ENCODE data around the gene SYCN. TPM values are rescaled to one million over a fixed set of nuclear protein-coding genes. Genes with fewer than 3 reads are reported as not detected.
"Not testable (repeated sequence)": the region's sequence is repeated elsewhere in the genome, so short reads cannot be mapped to it uniquely, and the experiment has no call there.

Gene SYCN
- polyA plus RNA-seq, 1 donor, result not detected

- Histone ChIP-seq H3K36me3 (ENCODE audit: control insufficient read depth, insufficient read depth, low read length) (no peaks in the 10 kb centered on the region), H3K4me1 (ENCODE audit: control insufficient read depth, insufficient read depth, low read length) (no peaks in the 10 kb centered on the region), H3K9me3 (ENCODE audit: control insufficient read depth, low read depth, low read length) (no peaks in the 10 kb centered on the region), H3K27ac (ENCODE audit: low read length) (no peak overlapping the region), H3K27me3 (ENCODE audit: control insufficient read depth, insufficient read depth, low read length) (peaks cover 4% of the 10 kb centered on the region), H3K4me3 (ENCODE audit: low read length) (no peak overlapping the region)
- DNase-seq, result peak in 1 of 2 donors; percentile 22
- WGBS (ENCODE audit: insufficient coverage, low lambda C conversion rate), result 0% methylated on average over 1 of the region's 4 CpGs
Measured at GRCh38 chr19:39223703-39224279, 19.7 kb upstream of the SYCN start.

GRCh38 chr19:39219108-39219507, 15.0 kb upstream of the SYCN start:
- not testable (repeated sequence) for DNase-seq; H3K27me3 ChIP-seq (ENCODE audit: control insufficient read depth, insufficient read depth, low read length); H3K9me3 ChIP-seq (ENCODE audit: control insufficient read depth, low read depth, low read length); H3K27ac ChIP-seq (ENCODE audit: low read length); H3K4me3 ChIP-seq (ENCODE audit: low read length); H3K36me3 ChIP-seq (ENCODE audit: control insufficient read depth, insufficient read depth, low read length); H3K4me1 ChIP-seq (ENCODE audit: control insufficient read depth, insufficient read depth, low read length)
- WGBS (ENCODE audit: insufficient coverage, low lambda C conversion rate), result no CpG with 5 or more reads among the region's 10 CpGs

- Histone ChIP-seq H3K27ac (ENCODE audit: low read length) (no peak overlapping the region), H3K4me1 (ENCODE audit: control insufficient read depth, insufficient read depth, low read length) (no peaks in the 10 kb centered on the region), H3K36me3 (ENCODE audit: control insufficient read depth, insufficient read depth, low read length) (no peaks in the 10 kb centered on the region), H3K4me3 (ENCODE audit: low read length) (no peak overlapping the region), H3K27me3 (ENCODE audit: control insufficient read depth, insufficient read depth, low read length) (peaks cover 4% of the 10 kb centered on the region), H3K9me3 (ENCODE audit: control insufficient read depth, low read depth, low read length) (peaks cover 3% of the 10 kb centered on the region)
- WGBS (ENCODE audit: insufficient coverage, low lambda C conversion rate), result 92% methylated on average over 5 of the region's 15 CpGs
- no peak for DNase-seq
Measured at GRCh38 chr19:39218230-39219007, 14.4 kb upstream of the SYCN start.

GRCh38 chr19:39217094-39217493, 13.0 kb upstream of the SYCN start:
- DNase-seq, result no peak
- peaks cover 3% of the 10 kb centered on the region for H3K9me3 ChIP-seq (ENCODE audit: control insufficient read depth, low read depth, low read length)
- H3K4me3 ChIP-seq (ENCODE audit: low read length), result no peak overlapping the region
- H3K27ac ChIP-seq (ENCODE audit: low read length), result no peak overlapping the region
- H3K36me3 ChIP-seq (ENCODE audit: control insufficient read depth, insufficient read depth, low read length), result no peaks in the 10 kb centered on the region
- no CpG with 5 or more reads among the region's 5 CpGs for WGBS (ENCODE audit: insufficient coverage, low lambda C conversion rate)
- H3K4me1 ChIP-seq (ENCODE audit: control insufficient read depth, insufficient read depth, low read length), result no peaks in the 10 kb centered on the region
- H3K27me3 ChIP-seq (ENCODE audit: control insufficient read depth, insufficient read depth, low read length), result peaks cover 7% of the 10 kb centered on the region

- H3K27me3 ChIP-seq (ENCODE audit: control insufficient read depth, insufficient read depth, low read length); DNase-seq; H3K9me3 ChIP-seq (ENCODE audit: control insufficient read depth, low read depth, low read length); H3K36me3 ChIP-seq (ENCODE audit: control insufficient read depth, insufficient read depth, low read length); H3K4me3 ChIP-seq (ENCODE audit: low read length); H3K4me1 ChIP-seq (ENCODE audit: control insufficient read depth, insufficient read depth, low read length); H3K27ac ChIP-seq (ENCODE audit: low read length): not testable (repeated sequence)
- no CpG with 5 or more reads among the region's 3 CpGs for WGBS (ENCODE audit: insufficient coverage, low lambda C conversion rate)
Measured at GRCh38 chr19:39215323-39215722, 11.3 kb upstream of the SYCN start.

GRCh38 chr19:39212375-39212742, 8.3 kb upstream of the SYCN start:
- H3K4me3 ChIP-seq (ENCODE audit: low read length), result no peak overlapping the region
- no peak for DNase-seq
- H3K36me3 ChIP-seq (ENCODE audit: control insufficient read depth, insufficient read depth, low read length), result no peaks in the 10 kb centered on the region
- no CpG with 5 or more reads among the region's 8 CpGs for WGBS (ENCODE audit: insufficient coverage, low lambda C conversion rate)
- no peaks in the 10 kb centered on the region for H3K4me1 ChIP-seq (ENCODE audit: control insufficient read depth, insufficient read depth, low read length)
- peaks cover 5% of the 10 kb centered on the region for H3K27me3 ChIP-seq (ENCODE audit: control insufficient read depth, insufficient read depth, low read length)
- H3K27ac ChIP-seq (ENCODE audit: low read length), result no peak overlapping the region
- H3K9me3 ChIP-seq (ENCODE audit: control insufficient read depth, low read depth, low read length), result peaks cover 3% of the 10 kb centered on the region

GRCh38 chr19:39211731-39212374, 7.8 kb upstream of the SYCN start:
- DNase-seq, result no peak
- H3K27ac ChIP-seq (ENCODE audit: low read length), result no peak overlapping the region
- H3K4me1 ChIP-seq (ENCODE audit: control insufficient read depth, insufficient read depth, low read length), result no peaks in the 10 kb centered on the region
- H3K9me3 ChIP-seq (ENCODE audit: control insufficient read depth, low read depth, low read length), result peaks cover 3% of the 10 kb centered on the region
- no CpG with 5 or more reads among the region's 13 CpGs for WGBS (ENCODE audit: insufficient coverage, low lambda C conversion rate)
- H3K36me3 ChIP-seq (ENCODE audit: control insufficient read depth, insufficient read depth, low read length), result no peaks in the 10 kb centered on the region
- peaks cover 3% of the 10 kb centered on the region for H3K27me3 ChIP-seq (ENCODE audit: control insufficient read depth, insufficient read depth, low read length)
- no peak overlapping the region for H3K4me3 ChIP-seq (ENCODE audit: low read length)

- Histone ChIP-seq H3K27me3 (ENCODE audit: control insufficient read depth, insufficient read depth, low read length) (peaks cover 7% of the 10 kb centered on the region), H3K9me3 (ENCODE audit: control insufficient read depth, low read depth, low read length) (no peaks in the 10 kb centered on the region), H3K27ac (ENCODE audit: low read length) (no peak overlapping the region), H3K4me1 (ENCODE audit: control insufficient read depth, insufficient read depth, low read length) (peaks cover 12% of the 10 kb centered on the region), H3K36me3 (ENCODE audit: control insufficient read depth, insufficient read depth, low read length) (no peaks in the 10 kb centered on the region), H3K4me3 (ENCODE audit: low read length) (no peak overlapping the region)
- no CpG with 5 or more reads among the region's 7 CpGs for WGBS (ENCODE audit: insufficient coverage, low lambda C conversion rate)
- no peak for DNase-seq
Measured at GRCh38 chr19:39209196-39209595, 5.1 kb upstream of the SYCN start.

GRCh38 chr19:39208175-39208795, 4.2 kb upstream of the SYCN start:
- WGBS (ENCODE audit: insufficient coverage, low lambda C conversion rate), result no CpG with 5 or more reads among the region's 9 CpGs
- no peak for DNase-seq
- Histone ChIP-seq H3K27me3 (ENCODE audit: control insufficient read depth, insufficient read depth, low read length) (peaks cover 16% of the 10 kb centered on the region), H3K9me3 (ENCODE audit: control insufficient read depth, low read depth, low read length) (peaks cover 6% of the 10 kb centered on the region), H3K36me3 (ENCODE audit: control insufficient read depth, insufficient read depth, low read length) (no peaks in the 10 kb centered on the region), H3K27ac (ENCODE audit: low read length) (no peak overlapping the region), H3K4me1 (ENCODE audit: control insufficient read depth, insufficient read depth, low read length) (peaks cover 13% of the 10 kb centered on the region), H3K4me3 (ENCODE audit: low read length) (no peak overlapping the region)

GRCh38 chr19:39207293-39207836, 3.3 kb upstream of the SYCN start:
- peaks cover 23% of the 10 kb centered on the region for H3K27me3 ChIP-seq (ENCODE audit: control insufficient read depth, insufficient read depth, low read length)
- WGBS (ENCODE audit: insufficient coverage, low lambda C conversion rate), result no CpG with 5 or more reads among the region's 6 CpGs
- H3K4me1 ChIP-seq (ENCODE audit: control insufficient read depth, insufficient read depth, low read length), result peaks cover 13% of the 10 kb centered on the region
- no peak for DNase-seq
- H3K4me3 ChIP-seq (ENCODE audit: low read length), result no peak overlapping the region
- no peaks in the 10 kb centered on the region for H3K36me3 ChIP-seq (ENCODE audit: control insufficient read depth, insufficient read depth, low read length)
- H3K9me3 ChIP-seq (ENCODE audit: control insufficient read depth, low read depth, low read length), result peaks cover 6% of the 10 kb centered on the region
- H3K27ac ChIP-seq (ENCODE audit: low read length), result no peak overlapping the region
